AG04449 (cell line): ENCODE measurements around the gene LRRC32.

Experiments used
- CTCF ChIA-PET: fragments of 350-600 bp; formaldehyde crosslinking; extraction: SDS; loops from one replicate; lab custom pipeline; 2021; ENCODE audit warnings: antibody characterized with exemption; lab: Yijun Ruan, JAX
- POLR2A ChIA-PET: fragments of 400-600, 350-600 bp; formaldehyde crosslinking; extraction: SDS; loops from one replicate; lab custom pipeline; 2020; ENCODE audit warnings: antibody characterized with exemption, inconsistent platforms; lab: Yijun Ruan, JAX
- DNase-seq: peaks from one replicate; pipeline ENCODE4 v3.0.0-alpha.2; 2010; ENCODE audit warnings: low read depth, low spot score
- H3K4me3 ChIP-seq: 2 replicates; pipeline ENCODE4 v1.5.1; 2011; ENCODE audit warnings: low read depth, mild to moderate bottlenecking, control low read depth, low read length
- CTCF ChIP-seq: IDR thresholded peaks from one replicate; pipeline ENCODE4 v1.5.1; 2011; ENCODE audit warnings: mild to moderate bottlenecking, moderate library complexity, low read length, control low read depth, inconsistent platforms; ENCODE audit not compliant: insufficient read depth; ENCODE audit errors: missing control alignments

LRRC32 gene

GRCh38 chr11:76707293-76707825 lies 36.8 kb upstream of the LRRC32 start:
- no peak for DNase-seq
- ChIA-PET CTCF (interaction anchor here (1.0 to 6.1 kb wide), 4 partner anchors 14 to 211 kb away, joined by 3 to 42 read pairs (median 4); no protein-coding TSS in a partner anchor), POLR2A (no interaction called here)
- TF ChIP-seq CTCF, result no peak
- no peak overlapping the region for H3K4me3 ChIP-seq

DNA sequence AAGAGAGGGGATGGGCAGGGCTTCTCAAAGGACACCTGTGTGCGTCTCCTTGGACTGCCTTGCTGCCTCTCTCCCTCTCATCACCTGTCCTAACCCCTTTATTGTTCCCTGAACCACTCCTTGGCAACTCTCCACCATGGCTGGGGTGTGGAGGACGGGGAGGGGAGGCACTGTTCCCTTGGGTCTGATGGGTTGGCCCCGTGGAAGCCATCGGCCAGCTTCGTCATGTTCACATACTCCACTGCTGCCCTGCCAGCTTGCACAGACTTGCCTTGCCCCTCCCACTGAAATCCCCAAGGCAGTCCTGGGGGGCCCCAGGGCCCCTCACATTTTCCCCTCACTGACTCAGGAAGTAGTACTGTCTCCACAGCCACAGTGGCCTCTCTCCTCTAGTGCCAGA lies 36.1 kb upstream of the LRRC32 start:
- TF ChIP-seq CTCF, result no peak
- POLR2A ChIA-PET, result no interaction called here
- H3K4me3 ChIP-seq, result no peak overlapping the region
- no peak for DNase-seq
- CTCF ChIA-PET, result interaction anchor here (1.6 to 6.1 kb wide), 3 partner anchors 9 to 91 kb away, joined by 4 to 42 read pairs (median 23); no protein-coding TSS in a partner anchor

GRCh38 chr11:76705826-76706225 lies 35.3 kb upstream of the LRRC32 start:
- ChIA-PET POLR2A (no interaction called here), CTCF (interaction anchor here (5.1 to 6.1 kb wide), 2 partner anchors 10 to 16 kb away, joined by 23 to 42 read pairs; no protein-coding TSS in a partner anchor)
- H3K4me3 ChIP-seq, result no peak overlapping the region
- TF ChIP-seq CTCF, result no peak
- no peak for DNase-seq

- ChIA-PET CTCF (interaction anchor here (0.7 to 5.1 kb wide), 4 partner anchors 12 to 216 kb away, joined by 3 to 44 read pairs (median 13); no protein-coding TSS in a partner anchor), POLR2A (no interaction called here)
- no peak for TF ChIP-seq CTCF
- no peak overlapping the region for H3K4me3 ChIP-seq
- no peak for DNase-seq
These were observed 33.8 kb upstream of the LRRC32 start for GRCh38 chr11:76704171-76704948.

- POLR2A ChIA-PET, result no interaction called here
- DNase-seq, result no peak
- no peak overlapping the region for H3K4me3 ChIP-seq
- TF ChIP-seq CTCF, result no peak
- CTCF ChIA-PET, result interaction anchor here (0.6 to 5.1 kb wide), 6 partner anchors 12 to 216 kb away, joined by 3 to 44 read pairs (median 4); no protein-coding TSS in a partner anchor
These were observed 33.2 kb upstream of the LRRC32 start for GRCh38 chr11:76703707-76704106.
